CD14-positive monocyte (primary cell): ENCODE measurements around the gene DIDO1. TPM values are rescaled to one million over a fixed set of nuclear protein-coding genes. Genes with fewer than 3 reads are reported as not detected.

Source experiments
- DNase-seq, 3 donors: peaks; one replicate each; pipeline ENCODE4 v3.0.0-alpha.2; 2011 to 2022
- H2AFZ ChIP-seq: 2 replicates; pipeline ENCODE4 v1.6.0; 2012; ENCODE audit warnings: mild to moderate bottlenecking, low read depth, low read length, inconsistent platforms; ENCODE audit not compliant: insufficient read depth, poor library complexity, severe bottlenecking
- H3K27ac ChIP-seq, 2 donors: 1 replicate in 1 of 2; 2 replicates in 1 of 2; pipeline ENCODE4 v1.5.1; 2012 to 2013; ENCODE audit warnings: low read length in 2 of 2, control low read depth in 1 of 2, inconsistent platforms in 1 of 2, low read depth in 1 of 2, mild to moderate bottlenecking in 1 of 2
- H3K27me3 ChIP-seq, 2 donors: one replicate each; pipeline versions ENCODE4 v1.6.0 to v1.6.1; 2011 to 2013; ENCODE audit warnings: low read length in 2 of 2; ENCODE audit not compliant: control insufficient read depth in 2 of 2, insufficient read depth in 2 of 2
- H3K36me3 ChIP-seq, 2 donors: replicated peaks in 1 of 2; 1 replicate in 1 of 2; 2 replicates in 1 of 2; pipeline versions ENCODE4 v1.5.1 to v1.6.1; 2012 to 2013; ENCODE audit warnings: low read length in 2 of 2, control low read depth in 1 of 2, inconsistent platforms in 1 of 2, mild to moderate bottlenecking in 1 of 2; ENCODE audit not compliant: insufficient read depth in 2 of 2, control insufficient read depth in 1 of 2
- H3K4me1 ChIP-seq, 2 donors: 1 replicate in 1 of 2; 2 replicates in 1 of 2; pipeline versions ENCODE4 v1.5.1 to v1.6.1; 2012 to 2013; ENCODE audit warnings: low read length in 2 of 2, control low read depth in 1 of 2, inconsistent platforms in 1 of 2, mild to moderate bottlenecking in 1 of 2, moderate library complexity in 1 of 2; ENCODE audit not compliant: insufficient read depth in 2 of 2, control insufficient read depth in 1 of 2
- H3K4me2 ChIP-seq: replicated peaks from 2 replicates; pipeline ENCODE3; 2012; ENCODE audit warnings: low read length, moderate library complexity, mild to moderate bottlenecking; ENCODE audit not compliant: poor library complexity, severe bottlenecking; ENCODE audit errors: extremely low read depth
- H3K4me3 ChIP-seq, 3 experiments: fragments of 200-600 bp in 1 of 3; sonication (generic) in 1 of 3; replicated peaks in 1 of 3; 1 replicate in 2 of 3; 2 replicates in 1 of 3; pipeline ENCODE4 v1.5.1; 2011 to 2013; ENCODE audit warnings: low read length in 3 of 3, mild to moderate bottlenecking in 3 of 3, control low read depth in 2 of 3, low read depth in 2 of 3, inconsistent platforms in 1 of 3, moderate library complexity in 1 of 3
- H3K79me2 ChIP-seq: 2 replicates; pipeline ENCODE4 v1.6.0; 2012; ENCODE audit warnings: mild to moderate bottlenecking, control low read depth, inconsistent platforms, low read length, moderate library complexity; ENCODE audit not compliant: insufficient read depth
- H3K9ac ChIP-seq: 2 replicates; pipeline ENCODE4 v1.6.0; 2017; ENCODE audit warnings: low read length, mild to moderate bottlenecking; ENCODE audit not compliant: insufficient read depth, poor library complexity, severe bottlenecking
- H3K9me3 ChIP-seq, 2 donors: replicated peaks in 1 of 2; 1 replicate in 1 of 2; 2 replicates in 1 of 2; pipeline versions ENCODE4 v1.5.1 to v1.6.1; 2012 to 2013; ENCODE audit warnings: low read length in 2 of 2, control low read depth in 1 of 2; ENCODE audit not compliant: control insufficient read depth in 1 of 2, insufficient read depth in 1 of 2
- H4K20me1 ChIP-seq: 2 replicates; pipeline ENCODE4 v1.6.0; 2012; ENCODE audit warnings: mild to moderate bottlenecking, low read length, control low read depth, moderate library complexity; ENCODE audit not compliant: insufficient read depth
- H3K27ac Mint-ChIP-seq, 7 donors: one replicate each; pipeline ENCODE4 v1.8.0; 2020; ENCODE audit warnings: mild to moderate bottlenecking in 7 of 7, mixed read lengths in 7 of 7, moderate library complexity in 6 of 7, inconsistent platforms in 2 of 7
- H3K27me3 Mint-ChIP-seq, 3 donors: one replicate each; pipeline ENCODE4 v1.8.0; 2021 to 2022; ENCODE audit warnings: low read depth in 3 of 3, mild to moderate bottlenecking in 3 of 3, mixed read lengths in 3 of 3, moderate library complexity in 3 of 3, inconsistent platforms in 1 of 3
- H3K36me3 Mint-ChIP-seq, 2 donors: one replicate each; pipeline ENCODE4 v1.8.0; 2020; ENCODE audit warnings: mixed read lengths in 2 of 2, inconsistent platforms in 1 of 2, mild to moderate bottlenecking in 1 of 2
- H3K4me1 Mint-ChIP-seq: one replicate; pipeline ENCODE4 v1.8.0; 2020; ENCODE audit warnings: mild to moderate bottlenecking, mixed read lengths
- H3K4me3 Mint-ChIP-seq, 2 donors: one replicate each; pipeline ENCODE4 v1.8.0; 2020; ENCODE audit warnings: mild to moderate bottlenecking in 2 of 2, mixed read lengths in 2 of 2, moderate library complexity in 1 of 2
- H3K9me3 Mint-ChIP-seq, 7 donors: one replicate each; pipeline ENCODE4 v1.8.0; 2020 to 2022; ENCODE audit warnings: mixed read lengths in 7 of 7, mild to moderate bottlenecking in 6 of 7, moderate library complexity in 6 of 7, inconsistent platforms in 2 of 7
- CTCF ChIP-seq: fragments of 200-600 bp; IDR thresholded peaks from one replicate; pipeline ENCODE4 v1.8.0; 2022; ENCODE audit warnings: antibody characterized with exemption, mild to moderate bottlenecking
- WGBS: methylation state at CpG from one replicate; pipeline ENCODE4 v1.1.5; 2013; ENCODE audit warnings: missing lambda C conversion rate; ENCODE audit not compliant: insufficient coverage; 5-methylcytosine and 5-hydroxymethylcytosine counted together
- intact Hi-C, 2 donors: fragments of 100-400 bp; cut with micrococcal nuclease; formaldehyde crosslinking; loops; one replicate each; pipeline versions ENCODE4 v1.15.0 to v1.15.1; 2023
- polyA plus RNA-seq, 3 donors: library from polyadenylated mRNA; depleted of rRNA in 1 of 3; unstranded in 2 of 3; stranded (reverse) in 1 of 3; fragments of 300-500 nt in 2 of 3; fragments of >200 nt in 1 of 3; fragmentation: Illumina TruSeq in 2 of 3; gene quantifications; 1 replicate in 2 of 3; 2 replicates in 1 of 3; pipeline ENCODE4 v1.2.3, GENCODE V29; 2012 to 2021

DIDO1 gene
- polyA plus RNA-seq, 3 donors: 8.5 to 23.8 (median 12.9) TPM

DNA sequence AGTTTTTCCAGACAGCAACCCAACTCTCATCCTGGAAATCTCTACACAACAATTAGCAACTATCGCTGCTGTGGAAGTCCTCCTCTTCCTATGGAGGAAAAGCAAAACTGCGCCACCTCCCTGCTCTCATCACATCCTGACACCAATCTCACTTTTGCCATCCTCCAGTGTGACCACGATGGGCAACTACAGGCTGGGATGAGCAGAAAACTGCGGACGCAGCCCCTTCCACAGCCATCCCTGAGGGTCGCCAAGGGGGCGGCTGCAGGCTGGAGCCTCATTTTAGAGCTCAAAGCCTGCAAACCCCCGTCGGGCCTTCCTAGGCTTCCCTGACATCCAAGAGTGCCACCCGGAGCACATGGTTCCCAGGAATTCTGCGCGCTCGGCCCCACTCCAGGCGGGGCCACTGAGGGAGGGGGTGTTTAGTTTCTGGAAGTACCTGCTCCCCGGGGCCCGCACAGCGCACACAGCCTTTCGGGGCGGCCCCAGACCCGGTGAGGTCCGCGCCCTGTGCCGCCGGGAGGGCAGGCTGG, 65.8 kb downstream of the DIDO1 start:
- Mint-ChIP-seq H3K9me3 (peaks cover 3 to 15% (median 4%) of the 10 kb centered on the region in 7 donors), H3K27me3 (peaks cover 20 to 24% (median 24%) of the 10 kb centered on the region in 3 donors), H3K36me3 (peaks cover 30 to 35% of the 10 kb centered on the region in 2 donors), H3K27ac (peak overlapping the region in 1 of 7 donors; percentile 61), H3K4me3 (peak overlapping the region; percentile 69 to 82), H3K4me1 (peaks cover 15% of the 10 kb centered on the region)
- Histone ChIP-seq H2AFZ (no peak overlapping the region), H3K27ac (no peak overlapping the region), H3K9me3 (peaks cover 2 to 4% of the 10 kb centered on the region in 2 donors), H3K4me1 (peaks cover 10 to 13% of the 10 kb centered on the region in 2 donors), H3K4me3 (peak overlapping the region in 1 of 3 experiments; percentile 59), H3K36me3 (peaks cover 9 to 15% of the 10 kb centered on the region in 2 donors), H3K9ac (no peak overlapping the region), H3K27me3 (peaks cover 8 to 12% of the 10 kb centered on the region in 2 donors), H3K79me2 (peaks cover 13% of the 10 kb centered on the region), H3K4me2 (peak overlapping the region; percentile 64), H4K20me1 (peaks cover 21% of the 10 kb centered on the region)
- WGBS: 37% methylated on average over 24 of the region's 24 CpGs
- no peak for TF ChIP-seq CTCF
- no peak for DNase-seq
- intact Hi-C loops: loop anchor here in 1 of 2 donors (5.0 kb wide), 2 partner anchors 258 to 793 kb away; partner anchors contain the start of gene TAF4

- H3K27ac ChIP-seq: no peak overlapping the region
- 98% methylated on average over 5 of the region's 12 CpGs for WGBS
- Mint-ChIP-seq H3K27ac (no peak overlapping the region), H3K9me3 (peaks cover 3 to 15% (median 4%) of the 10 kb centered on the region in 7 donors), H3K36me3 (peaks cover 35 to 40% of the 10 kb centered on the region in 2 donors), H3K27me3 (peaks cover 20 to 24% (median 20%) of the 10 kb centered on the region in 3 donors), H3K4me1 (peaks cover 15% of the 10 kb centered on the region), H3K4me3 (peak overlapping the region in 1 of 2 donors; percentile 82)
- H3K79me2 ChIP-seq: peaks cover 13% of the 10 kb centered on the region
- H3K36me3 ChIP-seq: peaks cover 9 to 22% of the 10 kb centered on the region in 2 donors
- no peak overlapping the region for H3K9ac ChIP-seq
- H3K9me3 ChIP-seq: peaks cover 2 to 4% of the 10 kb centered on the region in 2 donors
- H3K4me3 ChIP-seq: no peak overlapping the region
- intact Hi-C loops: loop anchor here in 1 of 2 donors (5.0 to 10.0 kb wide), 4 partner anchors 57 to 792 kb away; partner anchors contain the start of genes ADRM1, OGFR and TAF4
- no peak for TF ChIP-seq CTCF
- no peak for DNase-seq
- H3K4me1 ChIP-seq: peaks cover 10 to 13% of the 10 kb centered on the region in 2 donors
- no peak overlapping the region for H2AFZ ChIP-seq
- peaks cover 21% of the 10 kb centered on the region for H4K20me1 ChIP-seq
- H3K4me2 ChIP-seq: peak overlapping the region; percentile 64
- peaks cover 8 to 12% of the 10 kb centered on the region in 2 donors for H3K27me3 ChIP-seq
Measured at GRCh38 chr20:62859721-62860120, 66.6 kb downstream of the DIDO1 start.
